UCSD-AML1 (cell line): ENCODE measurements around the gene AREL1.

Experiments
- DNase-seq: peaks from one replicate; lab custom pipeline; 2025; ENCODE audit not compliant: unreplicated experiment; lab: John Stamatoyannopoulos, UW

The AREL1 gene

GRCh38 chr14:74661726-74662450 lies 51.0 kb downstream of the AREL1 start:
- DNase-seq, result no peak

GRCh38 chr14:74660863-74661262 lies 52.0 kb downstream of the AREL1 start:
- DNase-seq, result no peak

GRCh38 chr14:74660167-74660566 lies 52.7 kb downstream of the AREL1 start:
- DNase-seq, result no peak

GRCh38 chr14:74658535-74659131 lies 54.2 kb downstream of the AREL1 start:
- no peak for DNase-seq

GRCh38 chr14:74656964-74657363 lies 55.9 kb downstream of the AREL1 start:
- DNase-seq, result no peak

GRCh38 chr14:74655599-74656395 lies 57.1 kb downstream of the AREL1 start:
- DNase-seq, result no peak

- no peak for DNase-seq
Measured at GRCh38 chr14:74654931-74655330, 57.9 kb downstream of the AREL1 start.

- no peak for DNase-seq
Measured at GRCh38 chr14:74653386-74654138, 59.3 kb downstream of the AREL1 start.

GRCh38 chr14:74652541-74652940 lies 60.3 kb downstream of the AREL1 start:
- DNase-seq, result no peak

GRCh38 chr14:74650927-74651686 lies 61.8 kb downstream of the AREL1 start:
- DNase-seq, result no peak

- DNase-seq, result no peak
Measured at GRCh38 chr14:74649673-74650072, 63.2 kb downstream of the AREL1 start.

GRCh38 chr14:74649167-74649566 lies 63.7 kb downstream of the AREL1 start:
- DNase-seq, result no peak

GRCh38 chr14:74648601-74649000 lies 64.3 kb downstream of the AREL1 start:
- DNase-seq, result no peak

- DNase-seq, result no peak
Measured at GRCh38 chr14:74647678-74648461, 65.0 kb downstream of the AREL1 start.

- DNase-seq, result no peak
Measured at GRCh38 chr14:74647061-74647677, 65.7 kb downstream of the AREL1 start.

GRCh38 chr14:74645756-74646470 lies 67.0 kb downstream of the AREL1 start:
- DNase-seq, result no peak

- no peak for DNase-seq
Measured at GRCh38 chr14:74645244-74645643, 67.6 kb downstream of the AREL1 start.

- DNase-seq, result no peak
Measured at GRCh38 chr14:74641601-74642391, 71.1 kb downstream of the AREL1 start.
